Ascending aorta (tissue), 2 donors: ENCODE results near the gene CCDC178. TPM values are rescaled to one million over a fixed set of nuclear protein-coding genes. Genes with fewer than 3 reads are reported as not detected.

Source experiments
- DNase-seq, 2 donors: peaks; one replicate each; pipeline ENCODE4 v3.0.0-alpha.2; 2019; ENCODE audit warnings: low spot score in 2 of 2
- H3K27ac ChIP-seq, 2 donors: fragments of 200-600 bp; sonication (generic); one replicate each; pipeline ENCODE4 v1.5.1; 2016 to 2017; ENCODE audit warnings: mild to moderate bottlenecking in 1 of 2
- H3K27me3 ChIP-seq: fragments of 200-600 bp; sonication (generic); one replicate; pipeline ENCODE4 v1.5.1; 2017
- H3K36me3 ChIP-seq, 2 donors: fragments of 200-600 bp; sonication (generic); one replicate each; pipeline ENCODE4 v1.5.1; 2016
- H3K4me1 ChIP-seq, 2 donors: fragments of 200-600 bp; sonication (generic); one replicate each; pipeline ENCODE4 v1.5.1; 2016 to 2017; ENCODE audit warnings: mild to moderate bottlenecking in 1 of 2
- H3K4me3 ChIP-seq, 2 donors: fragments of 200-600 bp; sonication (generic); one replicate each; pipeline ENCODE4 v1.5.1; 2016 to 2017; ENCODE audit warnings: mild to moderate bottlenecking in 1 of 2
- H3K9me3 ChIP-seq, 2 donors: fragments of 200-600 bp; sonication (generic); one replicate each; pipeline ENCODE4 v1.5.1; 2016
- CTCF ChIP-seq, 3 experiments: fragments of 200-600 bp in 2 of 3; fragments of 450-650 bp in 1 of 3; sonication (generic) in 2 of 3; IDR thresholded peaks; one replicate each; pipeline ENCODE4 v1.5.1; 2016 to 2019; ENCODE audit warnings: antibody characterized with exemption in 3 of 3, mild to moderate bottlenecking in 1 of 3, moderate library complexity in 1 of 3
- intact Hi-C: fragments of 100-400 bp; cut with DNase I; formaldehyde crosslinking; loops from one replicate; pipeline ENCODE4 v1.15.1; 2023
- total RNA-seq: library from RNA; depleted of rRNA; stranded (reverse); fragments of >200 nt; gene quantifications from one replicate; pipeline ENCODE4 v1.1.0, GENCODE V29; 2016

CCDC178 gene
- total RNA-seq, 1 donor from 2014 or later = not detected

GRCh38 chr18:33467531-33467930 lies 27.0 kb upstream of the CCDC178 start:
- Histone ChIP-seq H3K4me3 (no peak overlapping the region), H3K9me3 (no peaks in the 10 kb centered on the region), H3K27ac (no peak overlapping the region), H3K27me3 (no peaks in the 10 kb centered on the region), H3K36me3 (no peaks in the 10 kb centered on the region), H3K4me1 (no peaks in the 10 kb centered on the region)
- intact Hi-C loops = no loop called here
- TF ChIP-seq CTCF (IDR thresholded peaks at IDR 0.05) = no peak
- no peak for DNase-seq

- intact Hi-C loops = no loop called here
- H3K9me3 ChIP-seq = no peaks in the 10 kb centered on the region
- H3K4me1 ChIP-seq = no peaks in the 10 kb centered on the region
- TF ChIP-seq CTCF (IDR thresholded peaks at IDR 0.05) = no peak
- H3K36me3 ChIP-seq = no peaks in the 10 kb centered on the region
- no peak for DNase-seq
- H3K4me3 ChIP-seq = no peak overlapping the region
- H3K27me3 ChIP-seq = no peaks in the 10 kb centered on the region
- no peak overlapping the region for H3K27ac ChIP-seq
Observed at GRCh38 chr18:33466822-33467221, 26.3 kb upstream of the CCDC178 start.

GRCh38 chr18:33460681-33461080 lies 20.2 kb upstream of the CCDC178 start:
- TF ChIP-seq CTCF (IDR thresholded peaks at IDR 0.05) = no peak
- H3K36me3 ChIP-seq = no peaks in the 10 kb centered on the region
- H3K4me3 ChIP-seq = no peak overlapping the region
- intact Hi-C loops = no loop called here
- no peaks in the 10 kb centered on the region for H3K27me3 ChIP-seq
- no peaks in the 10 kb centered on the region for H3K9me3 ChIP-seq
- no peaks in the 10 kb centered on the region for H3K4me1 ChIP-seq
- H3K27ac ChIP-seq = no peak overlapping the region
- no peak for DNase-seq

GRCh38 chr18:33459612-33460011 lies 19.1 kb upstream of the CCDC178 start:
- H3K36me3 ChIP-seq = no peaks in the 10 kb centered on the region
- intact Hi-C loops = no loop called here
- DNase-seq = no peak
- no peak for TF ChIP-seq CTCF (IDR thresholded peaks at IDR 0.05)
- no peaks in the 10 kb centered on the region for H3K9me3 ChIP-seq
- no peaks in the 10 kb centered on the region for H3K27me3 ChIP-seq
- H3K27ac ChIP-seq = no peak overlapping the region
- no peak overlapping the region for H3K4me3 ChIP-seq
- no peaks in the 10 kb centered on the region for H3K4me1 ChIP-seq

GRCh38 chr18:33446604-33447003 lies 6.1 kb upstream of the CCDC178 start:
- intact Hi-C loops = no loop called here
- Histone ChIP-seq H3K9me3 (no peaks in the 10 kb centered on the region), H3K4me3 (no peak overlapping the region), H3K27me3 (no peaks in the 10 kb centered on the region), H3K27ac (no peak overlapping the region), H3K4me1 (no peaks in the 10 kb centered on the region), H3K36me3 (no peaks in the 10 kb centered on the region)
- no peak for TF ChIP-seq CTCF (IDR thresholded peaks at IDR 0.05)
- no peak for DNase-seq

GRCh38 chr18:33444709-33445108 lies 4.2 kb upstream of the CCDC178 start:
- no peaks in the 10 kb centered on the region for H3K36me3 ChIP-seq
- TF ChIP-seq CTCF (IDR thresholded peaks at IDR 0.05) = no peak
- no peak overlapping the region for H3K4me3 ChIP-seq
- H3K9me3 ChIP-seq = no peaks in the 10 kb centered on the region
- intact Hi-C loops = loop anchor here (5.0 kb wide), 1 partner anchor 318 kb away; no protein-coding TSS in a partner anchor
- H3K4me1 ChIP-seq = no peaks in the 10 kb centered on the region
- H3K27me3 ChIP-seq = no peaks in the 10 kb centered on the region
- no peak overlapping the region for H3K27ac ChIP-seq
- DNase-seq = no peak
